Dermis microvascular lymphatic vessel endothelial cell (primary cell): ENCODE measurements around the gene PHF2. TPM values are rescaled to one million over a fixed set of nuclear protein-coding genes. Genes with fewer than 3 reads are reported as not detected.

Experiments
- DNase-seq, 2 donors: peaks; one replicate each; pipeline versions ENCODE4 v3.0.0 to v3.0.0-alpha.2; 2010; ENCODE audit warnings: low read depth in 2 of 2
- total RNA-seq: library from RNA; depleted of rRNA; stranded (reverse); fragments of >200 nt; gene quantifications from 2 replicates; pipeline ENCODE4 v1.2.1, GENCODE V29; 2014

The PHF2 gene
- total RNA-seq, 1 donor from 2014 or later, result 11.7 TPM

DNA sequence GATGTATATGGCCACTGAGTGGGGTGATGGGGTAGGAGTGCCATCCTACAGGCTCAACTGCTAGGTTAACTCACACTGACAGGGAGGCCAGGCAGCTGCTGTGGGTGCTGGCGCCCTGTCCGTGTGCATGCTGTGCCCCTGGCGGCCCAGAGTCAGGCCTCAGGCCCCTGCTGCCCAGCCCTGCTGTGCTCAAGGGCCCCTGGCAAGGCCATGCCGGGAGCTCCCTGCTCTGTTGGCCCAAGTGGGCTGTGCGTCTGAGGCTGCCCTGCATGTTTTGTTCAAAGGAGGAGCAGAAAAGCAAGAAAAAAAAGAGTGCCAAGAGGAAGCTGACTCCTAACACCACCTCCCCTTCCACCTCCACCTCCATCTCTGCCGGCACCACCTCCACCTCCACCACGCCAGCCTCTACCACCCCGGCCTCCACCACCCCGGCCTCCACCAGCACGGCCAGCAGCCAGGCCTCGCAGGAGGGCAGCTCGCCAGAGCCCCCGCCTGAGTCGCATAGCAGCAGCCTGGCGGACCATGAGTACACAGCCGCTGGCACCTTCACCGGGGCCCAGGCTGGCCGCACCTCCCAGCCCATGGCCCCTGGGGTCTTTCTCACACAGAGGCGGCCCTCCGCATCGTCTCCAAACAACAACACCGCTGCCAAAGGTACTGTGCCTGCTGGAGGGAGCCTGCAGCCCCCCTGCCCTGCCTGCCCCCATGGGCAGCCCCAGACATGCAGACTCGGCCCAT lies 100.1 kb downstream of the PHF2 start:
- no peak for DNase-seq

DNA sequence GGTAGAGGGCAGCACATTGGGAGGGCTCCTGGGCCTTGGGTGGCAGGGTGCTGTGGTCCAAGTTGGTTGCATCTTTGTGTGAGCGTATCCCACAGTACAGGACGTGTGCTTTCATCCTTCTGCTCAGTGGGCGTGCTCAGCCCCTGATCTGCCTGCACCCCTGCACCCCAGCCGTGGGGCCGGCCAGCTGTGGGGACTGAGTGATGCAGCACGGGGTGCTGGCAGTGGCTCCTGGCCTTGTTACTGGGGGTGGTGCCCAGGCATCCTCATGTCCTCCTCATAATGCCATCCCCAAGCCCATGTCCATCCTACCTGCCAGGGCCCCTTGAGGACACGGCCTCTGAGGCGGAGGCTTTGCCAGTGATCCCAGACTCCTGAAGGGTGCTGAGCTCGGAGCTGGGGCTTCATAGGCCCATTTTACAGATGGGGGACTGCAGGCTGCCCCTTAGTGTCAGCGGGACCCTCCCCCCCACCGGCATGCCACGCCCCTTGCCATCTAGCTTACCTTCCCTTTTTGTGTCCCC lies 100.7 kb downstream of the PHF2 start:
- no peak for DNase-seq

DNA sequence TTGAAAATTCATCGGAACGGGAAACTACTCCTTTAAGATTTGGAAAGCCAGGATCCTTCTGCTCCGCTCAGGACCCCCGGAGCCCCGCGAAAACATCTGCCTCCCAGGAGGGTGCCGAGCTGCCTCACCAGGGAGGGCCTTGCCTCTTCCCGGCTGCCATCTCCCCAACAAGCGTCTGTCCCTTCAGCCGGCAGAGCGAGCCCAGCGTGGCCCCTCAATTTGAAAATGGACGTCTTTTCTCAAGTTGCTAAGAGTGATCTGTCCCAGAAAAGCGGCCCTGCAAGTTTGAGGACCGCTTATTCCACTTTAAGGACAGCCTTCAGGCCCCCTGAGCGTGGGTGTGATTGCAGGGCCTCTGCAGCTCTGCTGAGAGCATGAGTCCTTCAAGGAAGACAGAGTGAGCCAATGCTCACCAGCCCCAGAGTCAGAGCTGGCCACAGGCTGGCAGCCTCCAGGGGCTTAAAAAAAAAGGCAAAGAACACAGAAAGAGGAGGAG lies 101.3 kb downstream of the PHF2 start:
- no peak for DNase-seq

DNA sequence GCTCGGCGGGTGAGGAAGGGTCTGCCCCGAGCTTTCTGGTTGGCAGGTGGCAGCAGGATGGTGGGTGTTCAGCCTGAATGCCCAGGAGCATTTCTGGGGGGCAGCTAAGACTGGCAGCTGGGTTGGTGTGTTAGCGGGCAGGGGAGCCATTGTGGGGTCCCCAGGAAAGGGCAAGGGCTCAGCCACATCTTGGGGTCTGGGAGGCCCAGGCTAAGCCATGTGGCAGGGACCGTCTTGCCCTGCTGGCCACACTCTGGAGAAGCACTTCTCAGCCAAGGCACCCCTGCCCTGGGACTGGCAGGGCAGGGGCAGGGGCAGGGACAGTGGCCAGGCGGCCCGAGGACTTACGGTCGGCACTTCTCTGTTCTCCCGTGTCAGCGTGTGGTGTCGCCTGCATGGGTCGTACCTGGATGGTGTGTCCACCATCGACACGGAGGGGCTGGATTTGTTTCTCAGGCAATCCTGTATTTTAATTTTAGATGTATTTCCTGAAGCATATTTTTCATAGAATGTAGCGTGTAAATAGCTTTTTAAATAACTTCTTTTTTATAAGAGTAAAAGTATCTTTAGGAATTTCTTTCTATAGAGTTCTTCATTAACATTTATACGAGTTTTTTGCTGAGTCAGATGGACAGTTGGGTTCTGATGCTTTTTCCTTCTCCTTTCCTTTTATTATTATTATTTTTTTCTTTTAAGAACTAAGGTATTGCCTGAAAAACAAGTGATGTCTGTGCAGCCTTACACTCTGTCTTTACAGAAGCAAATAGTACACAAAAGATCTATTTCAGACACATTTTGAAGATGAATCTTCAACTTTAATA lies 102.0 kb downstream of the PHF2 start:
- no peak for DNase-seq

DNA sequence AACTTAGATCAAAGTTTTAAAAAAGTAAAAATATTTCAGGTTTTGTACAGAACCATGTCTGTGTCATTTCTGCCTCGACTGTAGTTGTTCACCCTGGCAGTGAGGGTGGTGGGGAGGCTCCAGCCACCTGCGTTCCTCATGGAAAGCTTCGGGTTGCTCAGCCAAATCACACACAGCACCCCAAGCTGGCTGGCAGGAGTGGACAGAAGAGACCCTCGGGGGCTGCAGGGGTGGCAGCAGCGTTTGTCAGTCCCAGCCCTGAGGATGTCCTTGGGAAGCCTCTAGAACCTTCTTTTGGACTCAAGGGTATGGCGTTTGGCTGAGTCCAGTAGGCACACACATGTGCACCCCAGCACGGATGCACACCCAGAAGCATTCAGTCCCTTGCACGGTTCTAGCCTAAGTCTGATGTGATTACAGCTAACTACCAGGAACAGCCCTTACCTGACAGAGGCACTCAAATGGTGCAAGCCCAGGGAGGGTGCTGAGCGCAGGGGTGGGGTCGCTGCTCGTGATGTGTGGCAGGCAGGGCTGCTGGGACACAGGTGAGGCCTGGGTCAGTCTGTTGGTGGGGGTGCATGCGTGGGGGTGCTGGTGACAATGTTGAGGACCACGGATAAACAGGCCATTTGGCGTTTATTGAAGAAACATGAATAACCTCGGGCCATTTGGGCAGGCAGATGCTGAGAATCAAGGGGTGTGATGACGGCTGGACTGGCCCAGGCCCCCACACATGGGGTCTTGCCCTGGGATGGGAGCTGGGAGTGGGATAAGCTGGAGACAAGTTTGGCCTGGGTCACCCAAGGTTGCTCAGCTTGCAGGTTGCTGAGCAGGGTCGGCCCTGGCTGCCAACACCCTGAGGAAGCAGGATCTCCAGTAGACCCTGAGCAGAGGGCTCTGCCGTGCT lies 103.4 kb downstream of the PHF2 start:
- DNase-seq, result no peak

DNA sequence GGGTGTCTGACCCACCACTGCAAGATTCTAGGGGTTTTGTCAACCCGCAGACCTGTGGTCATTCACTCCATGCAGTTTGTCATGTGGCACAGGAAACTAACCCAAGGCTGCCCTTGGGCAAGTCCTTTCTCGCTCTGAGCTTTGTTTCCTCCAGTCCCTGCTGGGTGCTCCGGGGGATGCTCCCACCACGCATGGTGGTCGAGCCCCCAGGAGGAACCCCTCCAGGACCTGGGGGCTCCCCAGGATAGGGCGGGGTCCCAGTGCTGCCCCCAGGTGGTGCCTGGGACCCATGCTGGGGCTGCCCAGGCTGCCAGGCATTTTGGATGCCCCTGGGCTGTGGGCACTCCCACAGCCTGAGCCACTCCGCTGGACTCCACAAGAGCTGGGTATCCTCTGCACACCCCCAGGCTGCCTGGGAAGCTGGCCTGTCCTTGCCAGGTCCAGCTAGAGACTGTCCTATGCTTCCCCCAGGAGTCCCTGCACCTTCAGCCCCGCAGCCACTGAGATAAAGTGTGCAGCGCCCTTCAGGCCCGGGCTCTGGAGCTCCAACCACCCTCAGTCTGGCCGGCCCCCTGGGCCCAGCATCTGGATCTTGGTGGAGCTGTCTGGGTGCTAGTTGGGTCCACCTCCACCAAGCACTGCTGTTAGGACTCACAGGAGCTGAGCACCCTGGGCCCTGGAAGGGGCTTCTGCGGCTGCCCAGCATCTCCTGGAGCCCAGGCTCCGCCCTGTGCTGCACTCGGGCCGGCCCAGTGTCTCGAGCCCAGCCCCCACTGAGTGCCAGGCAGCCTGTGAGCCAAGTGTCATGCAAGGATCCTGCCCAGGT lies 104.3 kb downstream of the PHF2 start:
- DNase-seq, result no peak

DNA sequence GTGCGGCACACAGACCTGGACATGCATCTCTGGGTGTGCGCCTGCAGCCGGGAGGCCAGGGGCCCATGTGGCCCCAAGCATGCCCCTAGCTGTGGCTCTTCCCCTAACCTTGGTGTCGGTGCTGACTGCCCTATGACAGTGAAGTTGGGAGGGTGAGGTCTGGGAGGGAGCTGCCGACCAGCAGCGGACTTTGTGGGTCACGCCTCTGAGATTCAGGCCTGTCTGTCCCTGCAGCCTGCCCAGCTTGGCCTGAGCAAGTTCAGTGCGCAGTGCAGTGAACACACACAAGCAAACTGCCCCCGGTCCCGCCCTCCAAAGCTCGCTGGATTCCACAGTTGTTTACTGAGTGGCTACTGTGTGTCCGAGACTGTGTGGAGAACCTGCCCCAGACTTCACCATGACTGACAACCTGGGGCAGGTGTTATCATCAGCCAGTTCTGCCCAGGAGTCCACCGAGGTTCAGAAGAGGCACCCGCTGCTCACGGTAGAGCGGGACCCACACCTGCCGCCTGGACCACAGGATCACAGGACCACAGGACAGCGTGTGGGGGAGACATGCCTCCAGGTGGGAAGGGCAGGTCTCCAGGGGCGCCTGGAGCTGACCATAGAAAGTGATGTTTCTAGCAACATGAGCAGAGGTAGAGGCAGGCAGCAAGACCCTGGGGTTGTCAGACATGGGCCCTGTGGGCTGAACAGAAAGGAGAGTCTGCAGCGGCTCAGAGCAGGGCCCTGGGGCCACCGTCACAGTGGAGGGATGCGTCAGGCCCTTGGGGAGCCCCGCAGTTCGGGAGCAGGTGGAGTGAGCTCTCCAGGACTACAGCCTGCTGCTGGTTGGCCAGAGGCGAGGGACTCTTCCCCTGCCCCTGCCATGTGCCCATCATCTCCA lies 105.1 kb downstream of the PHF2 start:
- no peak for DNase-seq

DNA sequence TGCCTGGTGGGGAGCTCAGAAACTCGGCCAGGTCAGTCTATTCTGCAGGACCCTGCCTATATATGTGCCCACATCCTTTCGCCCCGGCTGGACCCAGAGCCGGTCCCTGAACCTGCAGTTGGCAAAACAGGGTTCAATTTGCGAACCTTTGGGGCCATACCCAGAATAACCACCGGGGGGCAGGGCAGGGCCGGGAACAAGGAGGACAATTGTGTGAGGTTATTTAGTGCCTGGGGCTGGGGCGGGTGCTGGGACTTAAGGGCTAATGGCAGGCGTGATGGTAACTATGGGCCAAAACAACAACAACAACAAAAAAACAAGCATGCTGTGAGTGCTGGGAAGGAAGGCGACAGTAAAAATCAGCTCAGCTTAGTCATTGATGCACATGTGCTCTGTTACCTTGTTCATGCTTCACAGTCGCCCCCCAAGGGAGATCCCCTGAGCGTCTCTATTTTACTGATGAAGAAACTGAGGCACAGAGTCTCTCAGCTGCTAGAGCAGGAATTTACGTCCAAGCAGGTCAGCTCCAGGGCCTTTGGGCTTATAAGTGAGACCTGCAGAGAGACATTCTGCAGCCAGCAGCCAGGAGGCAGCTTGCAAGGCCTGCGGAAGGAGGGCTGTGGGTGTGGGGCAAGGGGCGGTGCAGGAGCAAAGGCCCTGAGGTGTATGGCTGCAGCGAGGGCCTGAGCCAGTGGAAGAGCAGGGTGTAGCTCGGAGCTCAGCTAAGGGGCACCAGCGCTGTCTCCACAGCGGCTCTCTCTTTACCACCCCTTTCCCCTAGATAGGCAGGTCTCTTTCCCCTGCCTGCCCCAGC lies 106.0 kb downstream of the PHF2 start:
- peak; percentile 10 to 49 for DNase-seq

DNA sequence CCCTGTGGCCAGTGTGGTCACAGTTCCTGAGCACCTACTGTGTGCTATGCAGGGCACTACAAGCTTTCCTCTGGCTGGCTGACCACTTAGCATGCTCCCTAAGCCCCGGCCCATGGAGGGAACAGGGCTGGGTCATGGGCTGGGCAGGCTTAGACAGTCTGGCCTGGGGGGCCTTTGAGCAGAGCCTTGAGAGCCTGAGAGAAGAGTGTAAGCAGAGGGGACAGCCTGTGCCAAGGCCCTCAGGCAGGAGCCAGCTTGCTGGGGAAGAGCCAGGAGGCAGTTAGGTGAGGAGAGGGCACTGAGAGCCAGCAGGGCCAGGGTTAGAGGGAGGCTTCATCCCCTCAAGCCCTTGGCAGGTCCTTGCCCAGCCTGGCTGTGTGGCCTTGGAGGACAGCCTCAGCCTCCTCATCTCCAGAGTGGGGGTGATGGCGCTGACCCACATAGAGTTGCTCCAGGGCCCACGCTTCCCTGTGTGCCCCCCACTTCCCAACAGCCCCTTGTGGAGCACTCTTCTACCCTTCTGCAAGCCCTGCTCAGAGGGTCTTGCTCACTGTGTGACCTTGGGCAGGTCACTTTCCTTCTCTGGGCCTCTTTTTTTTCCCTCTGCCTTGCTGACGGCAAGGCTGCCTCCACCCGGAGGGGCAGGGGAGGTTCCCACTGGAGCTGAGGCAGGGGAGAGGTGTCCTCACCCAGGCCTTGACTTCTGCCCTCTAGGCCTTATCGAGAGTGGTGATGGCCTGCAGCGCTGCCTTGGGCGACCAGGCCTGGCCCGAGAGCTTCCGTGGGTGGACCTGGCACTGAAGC lies 107.1 kb downstream of the PHF2 start:
- DNase-seq, result no peak

DNA sequence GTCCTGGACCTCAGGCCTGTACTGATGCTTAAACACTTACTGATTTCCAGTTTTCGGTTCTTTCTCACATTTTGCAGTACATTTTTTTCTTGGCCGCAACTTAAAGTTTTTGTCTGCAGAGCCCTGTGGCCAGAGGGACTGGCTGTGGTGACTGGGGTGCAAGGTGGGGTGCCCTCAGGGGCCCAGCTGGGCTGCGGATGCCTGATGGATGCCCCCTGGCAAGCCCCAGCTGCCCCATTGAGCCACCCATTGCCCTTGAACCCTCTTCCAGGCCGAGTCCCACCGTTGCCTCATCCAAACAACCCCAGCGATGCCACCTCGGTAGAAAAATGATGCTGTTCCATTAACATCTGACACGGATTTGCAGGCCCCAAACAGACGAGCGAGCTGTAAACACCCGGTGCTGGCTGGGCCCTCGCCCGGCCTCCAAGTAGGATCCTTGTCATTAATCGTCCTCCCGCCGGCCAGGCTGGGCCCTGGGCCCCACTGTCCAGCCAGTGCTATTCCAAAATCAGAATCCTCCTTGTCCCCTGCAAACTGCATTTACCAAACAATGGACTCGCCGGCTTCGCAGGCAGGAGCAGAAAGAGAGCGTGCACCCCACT lies 107.9 kb downstream of the PHF2 start:
- no peak for DNase-seq

DNA sequence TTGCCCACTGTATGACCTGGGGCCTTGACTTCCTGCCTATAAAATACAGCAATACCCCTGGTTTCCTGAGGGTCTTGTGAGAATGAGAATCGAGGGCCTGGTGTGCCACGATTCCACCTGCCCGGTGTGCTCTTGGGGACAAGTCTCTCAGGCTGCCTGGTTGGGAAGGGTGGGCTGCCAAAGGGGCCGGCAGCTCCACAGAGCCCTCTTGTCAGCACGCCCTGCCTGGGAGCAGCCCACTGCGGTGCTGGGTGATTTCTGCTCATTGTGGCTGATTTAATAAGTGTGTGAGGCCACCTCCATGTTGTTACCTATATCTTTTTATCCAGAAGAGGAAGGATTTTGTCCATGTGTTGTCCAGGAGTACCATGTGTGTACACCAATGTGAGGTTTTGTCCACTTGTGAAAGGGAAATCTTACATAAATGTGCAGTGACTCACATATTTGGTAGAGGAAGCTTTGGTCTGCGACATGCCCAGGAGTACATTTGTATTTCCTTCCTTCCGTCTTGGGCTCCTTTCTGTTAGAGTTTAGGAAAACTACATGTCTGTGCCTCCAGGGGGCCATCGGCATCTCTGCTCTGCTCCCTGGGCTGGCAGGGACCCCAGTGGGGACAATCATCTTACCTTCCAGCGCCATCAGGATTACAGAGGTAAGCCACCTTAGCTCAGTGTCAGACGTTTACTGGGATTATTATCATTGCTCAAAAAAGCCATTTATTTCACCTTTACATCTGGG lies 108.6 kb downstream of the PHF2 start:
- peak in 1 of 2 donors; percentile 29 for DNase-seq

DNA sequence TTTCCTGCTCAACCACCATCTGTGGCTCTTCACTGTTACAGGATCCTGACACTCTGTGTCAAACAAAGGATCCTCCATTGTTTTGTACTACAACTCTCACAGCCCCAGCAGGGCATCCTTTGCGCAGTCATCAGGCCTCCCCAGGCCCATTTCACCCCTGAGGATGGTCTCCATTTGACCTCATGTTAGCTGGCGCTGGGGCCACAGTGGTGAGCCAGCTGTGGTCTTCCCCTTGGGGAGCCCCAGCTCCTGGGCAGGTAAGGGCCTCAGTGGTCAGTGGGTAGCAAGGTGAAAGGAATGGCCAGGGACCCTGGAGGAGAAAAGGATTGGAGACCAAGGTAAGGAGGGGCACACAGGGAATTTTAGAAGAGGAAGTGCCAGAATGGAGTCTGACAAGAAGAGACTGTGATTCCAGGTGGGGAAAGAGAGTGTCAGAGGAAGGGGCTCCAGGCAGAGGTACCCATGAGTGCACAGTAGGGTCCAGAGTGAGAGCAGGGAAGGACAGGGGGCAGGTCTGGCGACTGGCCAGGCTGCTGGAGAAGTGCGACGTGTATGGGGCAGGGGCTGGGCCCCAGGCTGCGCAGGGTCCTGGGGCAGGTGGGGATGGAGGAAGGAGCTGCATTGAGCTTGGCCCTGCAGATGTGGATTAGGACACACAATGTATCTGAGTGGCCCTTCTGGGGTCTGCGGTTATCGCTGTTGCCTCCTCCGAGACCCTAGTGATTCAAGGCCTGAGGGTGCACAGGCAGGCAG lies 109.9 kb downstream of the PHF2 start:
- DNase-seq, result no peak

DNA sequence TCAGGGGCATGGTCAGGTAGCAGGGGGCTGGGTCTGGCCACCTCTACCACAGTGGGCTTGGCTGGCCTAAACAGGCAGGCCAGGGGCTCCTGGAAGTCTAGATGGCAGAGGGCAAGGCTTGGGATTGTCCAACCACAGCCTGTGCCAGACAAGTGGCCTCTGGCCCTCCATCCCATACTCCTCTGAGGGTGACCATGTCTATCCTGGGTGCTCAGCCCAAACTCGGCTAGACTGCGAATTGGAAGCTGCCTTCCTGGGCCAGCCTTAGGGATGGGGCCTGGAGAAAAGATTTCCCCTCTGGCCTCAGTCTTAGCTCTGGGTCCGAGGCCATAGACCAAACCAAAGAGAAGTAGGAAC lies 110.5 kb downstream of the PHF2 start:
- DNase-seq, result no peak

DNA sequence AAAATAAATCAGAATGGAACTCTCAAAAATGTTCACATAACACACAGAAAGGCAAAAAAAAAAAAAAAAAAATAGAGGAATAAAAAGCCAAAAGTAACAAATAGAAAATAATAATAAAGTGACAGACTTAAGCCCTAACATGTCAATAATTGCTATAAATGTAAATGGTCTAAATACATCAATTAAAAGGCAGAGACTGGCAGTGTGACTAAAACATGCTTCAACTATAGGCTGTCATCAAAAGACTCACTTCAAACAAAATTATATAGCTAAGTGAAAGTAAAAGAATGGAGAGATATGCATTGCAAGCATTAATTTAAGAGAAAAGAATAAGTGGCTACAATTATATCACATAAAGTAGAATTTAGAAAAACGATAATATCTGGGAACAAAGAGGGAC lies 114.2 kb downstream of the PHF2 start:
- no peak for DNase-seq

DNA sequence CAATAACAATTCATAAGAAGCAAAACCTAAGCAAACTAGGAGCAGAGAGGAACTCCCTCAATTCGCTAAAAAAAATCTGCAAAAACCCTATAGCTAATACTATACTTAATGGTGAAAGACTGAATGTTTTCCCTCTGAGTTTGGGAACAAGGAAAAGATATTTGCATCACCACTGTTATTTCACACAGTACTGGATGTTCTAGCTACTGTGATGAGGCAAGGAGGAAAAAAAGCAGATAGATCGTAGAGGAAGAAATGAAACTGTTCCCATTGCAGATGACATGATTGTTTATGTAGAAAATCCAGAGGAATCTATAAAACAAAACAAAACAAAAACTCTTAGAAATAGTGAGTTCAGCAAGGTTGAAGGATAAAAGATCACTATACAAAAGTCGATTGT lies 116.7 kb downstream of the PHF2 start:
- no peak for DNase-seq
